Vagina (tissue), 2 donors: ENCODE data around the gene CUX1.

Experiments used
- CTCF ChIP-seq, 3 experiments: fragments of 450-650 bp in 2 of 3; fragments of 200-600 bp in 1 of 3; sonication (generic) in 1 of 3; IDR thresholded peaks; one replicate each; pipeline ENCODE4 v1.5.1; 2017 to 2019; ENCODE audit warnings: antibody characterized with exemption in 3 of 3, mild to moderate bottlenecking in 2 of 3, moderate library complexity in 2 of 3
- POLR2AphosphoS5 ChIP-seq, 2 donors: sonication (generic); formaldehyde crosslinking; IDR thresholded peaks; one replicate each; pipeline ENCODE4 v1.9.0; 2017; ENCODE audit warnings: antibody characterized with exemption in 2 of 2, mild to moderate bottlenecking in 2 of 2, low read depth in 1 of 2; ENCODE audit not compliant: insufficient read depth in 1 of 2

- no peak for TF ChIP-seq POLR2AphosphoS5 (IDR thresholded peaks at IDR 0.05; ENCODE audit: insufficient read depth in 1 of 2, low read depth in 1 of 2)
- TF ChIP-seq CTCF (IDR thresholded peaks at IDR 0.05), result no peak
Measured at GRCh38 chr7:102169651-102170392, 352.4 kb downstream of the CUX1 start.
